Tibial nerve (tissue), 3 donors: ENCODE results near the gene AUH.

Source experiments
- POLR2A ChIP-seq, 2 donors: fragments of 450-650 bp; IDR thresholded peaks; one replicate each; pipeline ENCODE4 v1.6.1; 2017; ENCODE audit warnings: antibody characterized with exemption in 2 of 2, mild to moderate bottlenecking in 2 of 2, moderate library complexity in 2 of 2
- TF ChIP-seq, protein P1 (sequence below), 5 experiments: fragments of 200-600 bp in 3 of 5; fragments of 450-650 bp in 2 of 5; sonication (generic) in 3 of 5; IDR thresholded peaks; one replicate each; pipeline ENCODE4 v1.5.1; 2016 to 2019; ENCODE audit warnings: antibody characterized with exemption in 5 of 5, mild to moderate bottlenecking in 3 of 5, moderate library complexity in 2 of 5

DNA sequence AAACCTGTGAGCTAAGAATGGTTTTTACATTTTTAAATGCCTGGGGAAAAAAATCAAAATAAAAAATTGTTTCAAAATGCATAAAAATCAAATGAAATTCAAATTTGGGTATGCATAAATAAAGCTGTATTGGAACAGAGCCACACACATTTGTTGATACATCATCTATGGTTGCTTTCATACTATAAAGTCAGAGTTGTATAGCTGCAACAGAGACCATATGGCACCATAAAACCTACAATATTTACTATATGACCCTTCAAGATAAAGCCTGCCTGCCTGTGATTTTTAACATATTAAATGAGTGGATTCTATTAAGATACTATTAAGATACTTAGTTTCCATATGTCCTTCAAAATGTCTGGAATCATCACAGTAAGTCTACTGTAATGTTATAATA lies 40.0 kb downstream of the AUH start:
- TF ChIP-seq, protein P1, sequence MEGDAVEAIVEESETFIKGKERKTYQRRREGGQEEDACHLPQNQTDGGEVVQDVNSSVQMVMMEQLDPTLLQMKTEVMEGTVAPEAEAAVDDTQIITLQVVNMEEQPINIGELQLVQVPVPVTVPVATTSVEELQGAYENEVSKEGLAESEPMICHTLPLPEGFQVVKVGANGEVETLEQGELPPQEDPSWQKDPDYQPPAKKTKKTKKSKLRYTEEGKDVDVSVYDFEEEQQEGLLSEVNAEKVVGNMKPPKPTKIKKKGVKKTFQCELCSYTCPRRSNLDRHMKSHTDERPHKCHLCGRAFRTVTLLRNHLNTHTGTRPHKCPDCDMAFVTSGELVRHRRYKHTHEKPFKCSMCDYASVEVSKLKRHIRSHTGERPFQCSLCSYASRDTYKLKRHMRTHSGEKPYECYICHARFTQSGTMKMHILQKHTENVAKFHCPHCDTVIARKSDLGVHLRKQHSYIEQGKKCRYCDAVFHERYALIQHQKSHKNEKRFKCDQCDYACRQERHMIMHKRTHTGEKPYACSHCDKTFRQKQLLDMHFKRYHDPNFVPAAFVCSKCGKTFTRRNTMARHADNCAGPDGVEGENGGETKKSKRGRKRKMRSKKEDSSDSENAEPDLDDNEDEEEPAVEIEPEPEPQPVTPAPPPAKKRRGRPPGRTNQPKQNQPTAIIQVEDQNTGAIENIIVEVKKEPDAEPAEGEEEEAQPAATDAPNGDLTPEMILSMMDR (IDR thresholded peaks at IDR 0.05): no peak
- no peak for TF ChIP-seq POLR2A (IDR thresholded peaks at IDR 0.05)
